GM19328 (cell line): ENCODE results near the gene ADISSP.
"Not testable (repeated sequence)": the region's sequence is repeated elsewhere in the genome, so short reads cannot be mapped to it uniquely, and the experiment has no call there.

Experiments used
- ATAC-seq: cut with Tn5 transposase; IDR thresholded peaks from one replicate; pipeline ENCODE4 v1.9.1; 2021; ENCODE audit warnings: mild to moderate bottlenecking, moderate library complexity; ENCODE audit not compliant: unreplicated experiment

The ADISSP gene

GRCh38 chr20:3798373-3798768 is 30.8 kb upstream of the ADISSP start:
- ATAC-seq: no peak

GRCh38 chr20:3797592-3798372 is 30.2 kb upstream of the ADISSP start:
- ATAC-seq: no peak

GRCh38 chr20:3797226-3797545 is 29.6 kb upstream of the ADISSP start:
- no peak for ATAC-seq

GRCh38 chr20:3796477-3797225 is 29.1 kb upstream of the ADISSP start:
- ATAC-seq: no peak

- peak; percentile 66 for ATAC-seq
Observed at GRCh38 chr20:3795511-3796468, 28.2 kb upstream of the ADISSP start, which contains the start of gene CDC25B. CDC25B (plus strand) TSS chr20:3796310; CDS start chr20:3796532, 222 bp downstream.

GRCh38 chr20:3794701-3795420 is 27.3 kb upstream of the ADISSP start:
- ATAC-seq: no peak

GRCh38 chr20:3794168-3794567 is 26.6 kb upstream of the ADISSP start:
- not testable (repeated sequence) for ATAC-seq

GRCh38 chr20:3789201-3789600 is 21.6 kb upstream of the ADISSP start:
- ATAC-seq: not testable (repeated sequence)

GRCh38 chr20:3788685-3789155 is 21.2 kb upstream of the ADISSP start:
- ATAC-seq: no peak

GRCh38 chr20:3787324-3788014 is 19.9 kb upstream of the ADISSP start:
- ATAC-seq: no peak

- ATAC-seq: peak; percentile 88
Observed at GRCh38 chr20:3786665-3787323, 19.2 kb upstream of the ADISSP start, which contains the start of gene CENPB. CENPB (minus strand) TSS chr20:3786740; CDS start chr20:3786483, 257 bp downstream.

GRCh38 chr20:3786126-3786484 is 18.6 kb upstream of the ADISSP start:
- peak; percentile 32 for ATAC-seq

- ATAC-seq: no peak
Observed at GRCh38 chr20:3785240-3786125, 17.9 kb upstream of the ADISSP start.

- no peak for ATAC-seq
Observed at GRCh38 chr20:3784863-3785239, 17.3 kb upstream of the ADISSP start.

- no peak for ATAC-seq
Observed at GRCh38 chr20:3784216-3784853, 16.8 kb upstream of the ADISSP start.

GRCh38 chr20:3783511-3784195 is 16.1 kb upstream of the ADISSP start:
- no peak for ATAC-seq

- ATAC-seq: no peak
Observed at GRCh38 chr20:3783068-3783489, 15.5 kb upstream of the ADISSP start.
